ENCODE measurements around the gene RBM33. TPM values are rescaled to one million over a fixed set of nuclear protein-coding genes. Genes with fewer than 3 reads are reported as not detected.
"Not testable (repeated sequence)": the region's sequence is repeated elsewhere in the genome, so short reads cannot be mapped to it uniquely, and the experiment has no call there.

Gene RBM33
- total RNA-seq, 2 experiments from 2014 or later, result 73.7 to 84.8 TPM

GRCh38 chr7:155604504-155604997 lies 39.9 kb upstream of the RBM33 start:
- ChIA-PET CTCF (interaction anchor here (2.7 kb wide), 1 partner anchor 163 kb away, joined by 14 read pairs; no protein-coding TSS in a partner anchor), POLR2A (interaction anchor here (0.7 kb wide), 1 partner anchor 247 kb away, joined by 3 read pairs; no protein-coding TSS in a partner anchor)
- Mint-ChIP-seq H3K9me3 (no peaks in the 10 kb centered on the region), H3K4me1 (ENCODE audit: low read depth) (no peaks in the 10 kb centered on the region), H3K27me3 (peaks cover 3% of the 10 kb centered on the region), H3K4me3 (no peak overlapping the region), H3K36me3 (ENCODE audit: low read depth) (no peaks in the 10 kb centered on the region), H3K27ac (no peak overlapping the region)
- intact Hi-C loops (cut with micrococcal nuclease), result no loop called here
- ATAC-seq (no peak), DNase-seq (no peak)
- no peak for TF ChIP-seq CTCF (IDR thresholded peaks at IDR 0.05)

- DNase-seq, result no peak
- ATAC-seq, result no peak
- Mint-ChIP-seq H3K27me3 (peaks cover 1% of the 10 kb centered on the region), H3K9me3 (no peaks in the 10 kb centered on the region), H3K4me3 (no peak overlapping the region), H3K27ac (no peak overlapping the region), H3K36me3 (ENCODE audit: low read depth) (no peaks in the 10 kb centered on the region), H3K4me1 (ENCODE audit: low read depth) (no peaks in the 10 kb centered on the region)
- intact Hi-C loops (cut with micrococcal nuclease), result no loop called here
- CTCF ChIA-PET, result interaction anchor here (1.4 kb wide), 1 partner anchor 11 kb away, joined by 4 read pairs; no protein-coding TSS in a partner anchor
- no peak for TF ChIP-seq CTCF (IDR thresholded peaks at IDR 0.05)
- POLR2A ChIA-PET, result no interaction called here
Observed at GRCh38 chr7:155609185-155609584, 35.3 kb upstream of the RBM33 start.

DNA sequence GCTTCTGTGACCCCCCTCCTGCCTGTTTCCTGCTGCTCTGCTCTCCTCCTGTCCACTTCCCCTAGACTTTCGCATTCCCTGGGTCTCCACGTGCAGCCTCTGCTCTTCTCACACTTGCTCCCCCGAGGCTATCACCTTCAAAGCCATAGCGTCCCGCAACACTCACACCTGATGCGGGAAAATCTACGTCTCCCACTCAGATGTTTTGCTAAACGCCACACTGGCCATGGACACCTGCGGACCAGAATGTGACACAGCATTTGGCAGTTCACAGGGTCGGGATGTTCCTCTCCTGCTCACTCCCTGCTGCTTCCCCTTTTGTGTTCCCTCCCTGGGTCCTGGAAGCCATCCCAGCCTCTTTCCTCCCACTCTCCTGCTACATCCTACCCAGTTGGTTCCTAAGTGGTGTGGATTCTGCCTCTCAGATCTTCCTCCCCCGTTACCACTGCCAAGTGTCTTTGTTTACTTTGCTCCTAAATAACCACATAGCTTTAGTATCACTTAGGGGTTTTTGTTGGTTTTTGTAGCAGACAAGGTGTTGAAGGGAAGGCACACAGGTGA lies 33.7 kb upstream of the RBM33 start:
- Mint-ChIP-seq H3K4me1 (ENCODE audit: low read depth) (no peaks in the 10 kb centered on the region), H3K27ac (no peak overlapping the region), H3K36me3 (ENCODE audit: low read depth) (peaks cover 6% of the 10 kb centered on the region), H3K27me3 (peaks cover 1% of the 10 kb centered on the region), H3K4me3 (no peak overlapping the region), H3K9me3 (peaks cover 5% of the 10 kb centered on the region)
- TF ChIP-seq CTCF (IDR thresholded peaks at IDR 0.05), result no peak
- intact Hi-C loops (cut with micrococcal nuclease), result no loop called here
- no peak for ATAC-seq
- no peak for DNase-seq
- ChIA-PET CTCF (interaction anchor here (0.7 kb wide), 1 partner anchor 12 kb away, joined by 4 read pairs; no protein-coding TSS in a partner anchor), POLR2A (no interaction called here)

DNA sequence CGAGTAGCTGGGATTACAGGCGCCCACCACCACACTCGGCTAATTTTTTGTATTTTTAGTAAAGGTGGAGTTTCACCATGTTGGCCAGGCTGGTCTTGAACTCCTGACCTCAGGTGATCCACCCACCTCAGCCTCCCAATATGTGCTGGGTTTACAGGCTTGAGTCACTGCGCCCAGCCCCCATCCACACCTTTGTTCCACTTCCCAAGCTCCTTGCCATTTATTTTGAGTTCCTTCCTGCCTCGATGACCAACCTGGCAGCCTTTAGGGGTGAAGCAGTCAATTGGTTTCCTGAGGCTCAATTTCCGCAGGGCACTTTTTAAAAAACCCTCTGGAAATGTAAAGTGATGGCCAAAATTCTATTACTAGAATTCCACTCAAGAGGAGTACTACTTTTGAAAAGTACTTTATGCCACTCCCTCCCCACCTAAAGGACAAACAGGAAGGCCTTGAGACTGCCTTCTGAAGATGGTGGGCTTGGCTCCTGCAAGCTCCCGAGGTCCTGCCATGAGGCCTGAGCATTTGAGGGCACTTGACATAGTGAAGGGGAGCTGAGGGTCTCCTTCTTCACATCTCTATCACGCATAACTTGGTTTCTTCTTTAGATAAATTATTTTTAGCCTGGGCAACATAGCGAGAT lies 32.5 kb upstream of the RBM33 start:
- H3K36me3 Mint-ChIP-seq (ENCODE audit: low read depth), result peaks cover 6% of the 10 kb centered on the region
- H3K4me1 Mint-ChIP-seq (ENCODE audit: low read depth), result no peaks in the 10 kb centered on the region
- no peak for TF ChIP-seq CTCF (IDR thresholded peaks at IDR 0.05)
- H3K4me3 Mint-ChIP-seq, result no peak overlapping the region
- no peak overlapping the region for H3K27ac Mint-ChIP-seq
- ChIA-PET POLR2A (interaction anchor here (0.5 kb wide), 1 partner anchor 60 kb away, joined by 3 read pairs; no protein-coding TSS in a partner anchor), CTCF (interaction anchor here (1.0 to 2.5 kb wide), 4 partner anchors 11 to 218 kb away, joined by 3 to 15 read pairs (median 6); no protein-coding TSS in a partner anchor)
- peaks cover 1% of the 10 kb centered on the region for H3K27me3 Mint-ChIP-seq
- intact Hi-C loops (cut with micrococcal nuclease), result no loop called here
- no peak for ATAC-seq
- H3K9me3 Mint-ChIP-seq, result peaks cover 5% of the 10 kb centered on the region
- DNase-seq, result no peak

- H3K27ac Mint-ChIP-seq, result no peak overlapping the region
- no peak overlapping the region for H3K4me3 Mint-ChIP-seq
- peaks cover 6% of the 10 kb centered on the region for H3K36me3 Mint-ChIP-seq (ENCODE audit: low read depth)
- H3K4me1 Mint-ChIP-seq (ENCODE audit: low read depth), result no peaks in the 10 kb centered on the region
- TF ChIP-seq CTCF (IDR thresholded peaks at IDR 0.05), result no peak
- intact Hi-C loops (cut with micrococcal nuclease), result no loop called here
- H3K9me3 Mint-ChIP-seq, result peaks cover 5% of the 10 kb centered on the region
- ATAC-seq (no peak), DNase-seq (no peak)
- peaks cover 1% of the 10 kb centered on the region for H3K27me3 Mint-ChIP-seq
- POLR2A ChIA-PET, result interaction anchor here (0.5 kb wide), 1 partner anchor 59 kb away, joined by 3 read pairs; no protein-coding TSS in a partner anchor
- CTCF ChIA-PET, result interaction anchor here (1.0 to 2.5 kb wide), 4 partner anchors 10 to 217 kb away, joined by 3 to 15 read pairs (median 6); no protein-coding TSS in a partner anchor
Observed at GRCh38 chr7:155612658-155613057, 31.8 kb upstream of the RBM33 start.

DNA sequence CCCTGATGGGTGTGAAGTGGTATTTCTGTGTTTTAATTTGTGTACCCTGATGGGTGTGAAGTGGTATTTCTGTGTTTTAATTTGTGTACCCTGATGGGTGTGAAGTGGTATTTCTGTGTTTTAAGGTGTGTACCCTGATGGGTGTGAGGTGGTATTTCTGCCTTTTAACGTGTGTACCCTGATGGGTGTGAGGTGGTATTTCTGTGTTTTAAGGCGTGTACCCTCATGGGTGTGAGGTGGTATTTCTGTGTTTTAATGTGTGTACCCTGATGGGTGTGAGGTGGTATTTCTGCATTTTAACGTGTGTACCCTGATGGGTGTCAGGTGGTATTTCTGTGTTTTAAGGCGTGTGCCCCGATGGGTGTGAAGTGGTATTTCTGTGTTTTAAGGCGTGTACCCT lies 29.4 kb upstream of the RBM33 start:
- H3K4me1 Mint-ChIP-seq (ENCODE audit: low read depth); H3K36me3 Mint-ChIP-seq (ENCODE audit: low read depth); H3K9me3 Mint-ChIP-seq; POLR2A ChIA-PET; intact Hi-C loops (cut with micrococcal nuclease); CTCF ChIA-PET; H3K27ac Mint-ChIP-seq; DNase-seq; ATAC-seq; H3K4me3 Mint-ChIP-seq; H3K27me3 Mint-ChIP-seq: not testable (repeated sequence)
